GM12878 (cell line): ENCODE results near the gene FHL2. TPM values are rescaled to one million over a fixed set of nuclear protein-coding genes. Genes with fewer than 3 reads are reported as not detected.

Experiments used
- ATAC-seq: fragments of 200-7000 bp; cut with Tn5 transposase; 3 replicates; pipeline ENCODE4 v1.9.1; 2020; ENCODE audit warnings: mild to moderate bottlenecking, moderate library complexity
- BruUV-seq: library from RNA; stranded (reverse); fragments of 400-500 nt; replicated peaks from 2 replicates; lab custom pipeline; 2021; lab: Mats Ljungman, UMichigan
- CTCF ChIA-PET: fragments of 300-600 bp; sonication (Branson Sonifier 250); formaldehyde crosslinking; extraction: SDS; loops from one replicate; lab custom pipeline; 2021; ENCODE audit warnings: inconsistent platforms; lab: Yijun Ruan, JAX
- POLR2A ChIA-PET: fragments of 350-600 bp; formaldehyde crosslinking; extraction: SDS; loops from one replicate; lab custom pipeline; 2021; ENCODE audit warnings: inconsistent platforms; lab: Charles Lee
- RAD21 ChIA-PET: fragments of 300-600 bp; sonication (Branson Sonifier 250); formaldehyde crosslinking; loops from one replicate; lab custom pipeline; 2023; ENCODE audit warnings: antibody characterized with exemption; ENCODE audit not compliant: unreplicated experiment; lab: Charles Lee
- SMC1A ChIA-PET: fragments of 300-600 bp; sonication (Branson Sonifier 250); formaldehyde crosslinking; loops from one replicate; lab custom pipeline; 2023; ENCODE audit not compliant: unreplicated experiment, uncharacterized antibody; lab: Charles Lee
- DNase-seq: peaks from one replicate; pipeline ENCODE4 v3.0.0-alpha.2; 2011; ENCODE audit warnings: low read depth, low spot score
- FAIRE-seq: peaks from 3 replicates; lab custom pipeline; 2011; peaks lifted over from hg19 to GRCh38; lab: Jason Lieb, UNC
- H2AFZ ChIP-seq: 2 replicates; pipeline ENCODE4 v1.6.0; 2011; ENCODE audit warnings: low read depth, low read length, control low read depth; ENCODE audit not compliant: control insufficient read depth
- H3K27ac ChIP-seq: 2 replicates; pipeline ENCODE4 v1.5.1; 2011; ENCODE audit warnings: control low read depth; ENCODE audit not compliant: control insufficient read depth, insufficient read depth
- H3K27me3 ChIP-seq, 2 experiments: replicated peaks in 1 of 2; 2 replicates each; pipeline versions ENCODE4 v1.6.0 to v1.6.1; 2011; ENCODE audit warnings: low read length in 1 of 2; ENCODE audit not compliant: control insufficient read depth in 2 of 2, insufficient read depth in 2 of 2
- H3K36me3 ChIP-seq, 2 experiments: 2 replicates each; pipeline ENCODE4 v1.5.1; 2011; ENCODE audit warnings: low read length in 1 of 2; ENCODE audit not compliant: control insufficient read depth in 2 of 2, insufficient read depth in 2 of 2
- H3K4me1 ChIP-seq: 2 replicates; pipeline ENCODE4 v1.6.1; 2011; ENCODE audit warnings: mild to moderate bottlenecking, low read length, moderate library complexity, mixed read lengths; ENCODE audit not compliant: control insufficient read depth, insufficient read depth
- H3K4me2 ChIP-seq: 2 replicates; pipeline ENCODE4 v1.6.0; 2011; ENCODE audit warnings: control low read depth; ENCODE audit not compliant: control insufficient read depth, insufficient read depth
- H3K4me3 ChIP-seq: fragments of 200-600 bp; sonication (generic); 2 replicates; pipeline ENCODE4 v1.5.1; 2016
- H3K79me2 ChIP-seq: 2 replicates; pipeline ENCODE4 v1.6.0; 2011; ENCODE audit warnings: low read length; ENCODE audit not compliant: control insufficient read depth, insufficient read depth
- H3K9ac ChIP-seq: 2 replicates; pipeline ENCODE4 v1.8.0; 2011; ENCODE audit warnings: low read length, control low read depth, mixed read lengths; ENCODE audit not compliant: control insufficient read depth, insufficient read depth
- H3K9me3 ChIP-seq: replicated peaks from 3 replicates; pipeline ENCODE4 v1.5.1; 2011; ENCODE audit warnings: mild to moderate bottlenecking, low read length; ENCODE audit not compliant: control insufficient read depth, insufficient read depth
- H4K20me1 ChIP-seq: 2 replicates; pipeline ENCODE4 v1.6.0; 2011; ENCODE audit not compliant: control insufficient read depth, insufficient read depth
- ATF7 ChIP-seq: fragments of 450-650 bp; IDR thresholded peaks from 2 replicates; pipeline ENCODE4 v1.6.1; 2016; ENCODE audit warnings: low read depth, mild to moderate bottlenecking
- CBX5 ChIP-seq: sonication (generic); IDR thresholded peaks from 2 replicates; pipeline ENCODE4 v1.6.1; 2016; ENCODE audit warnings: low read depth, moderate library complexity, mild to moderate bottlenecking, inconsistent platforms
- DPF2 ChIP-seq: fragments of 450-650 bp; IDR thresholded peaks from 2 replicates; pipeline ENCODE4 v1.6.1; 2017; ENCODE audit warnings: mild to moderate bottlenecking
- EED ChIP-seq: sonication (generic); IDR thresholded peaks from 2 replicates; pipeline ENCODE4 v1.6.1; 2016; ENCODE audit warnings: antibody characterized with exemption, low read depth
- NFIC ChIP-seq: IDR thresholded peaks from 2 replicates; pipeline ENCODE4 v1.6.1; 2012; ENCODE audit warnings: low read depth, mild to moderate bottlenecking, inconsistent platforms, low read length, moderate library complexity
- RBBP5 ChIP-seq: fragments of 200-600 bp; sonication (generic); conservative IDR thresholded peaks from 2 replicates; pipeline ENCODE4 v1.6.1; 2016
- RELA ChIP-seq: fragments of 450-650 bp; IDR thresholded peaks from 2 replicates; pipeline ENCODE4 v1.8.0; 2014; ENCODE audit warnings: borderline replicate concordance; ENCODE audit not compliant: partially characterized antibody
- SMARCA5 ChIP-seq: fragments of 450-650 bp; IDR thresholded peaks from 2 replicates; pipeline ENCODE4 v1.6.1; 2017; ENCODE audit warnings: mild to moderate bottlenecking
- SUPT20H ChIP-seq: IDR thresholded peaks from 2 replicates; pipeline ENCODE4 v1.6.1; 2011; ENCODE audit warnings: low read depth, mild to moderate bottlenecking, low read length, moderate library complexity, borderline replicate concordance; ENCODE audit not compliant: control insufficient read depth
- TARDBP ChIP-seq: IDR thresholded peaks from 2 replicates; pipeline ENCODE4 v1.6.1; 2016; ENCODE audit warnings: borderline replicate concordance
- YBX1 ChIP-seq: fragments of 450-650 bp; IDR thresholded peaks from 2 replicates; pipeline ENCODE4 v1.6.1; 2016; ENCODE audit warnings: antibody characterized with exemption
- WGBS: methylation state at CpG from one replicate; pipeline ENCODE4 v1.1.6; 2016; ENCODE audit warnings: low lambda C conversion rate; ENCODE audit not compliant: insufficient replicate concordance, insufficient coverage; ENCODE audit errors: missing lambda C conversion rate; 5-methylcytosine and 5-hydroxymethylcytosine counted together
- in situ Hi-C: fragments of 300-500 bp; cut with MboI; formaldehyde crosslinking; loops from 9 replicates; pipeline ENCODE4 v1.14.3; 2018; ENCODE audit warnings: mixed read lengths
- intact Hi-C: fragments of 100-400 bp; cut with micrococcal nuclease; formaldehyde crosslinking; loops from one replicate; pipeline ENCODE4 v1.14.2; 2022; ENCODE audit not compliant: unreplicated experiment
- polyA plus RNA-seq, 11 experiments: library from polyadenylated mRNA; depleted of rRNA in 4 of 11; unstranded in 6 of 11; stranded (reverse) in 5 of 11; fragments of >200 nt; fragmentation: Nextera tagmentation in 4 of 11; fragmentation: Illumina TruSeq in 1 of 11; extraction: Ambion mirVana in 4 of 11; extraction: Trizol in 1 of 11; gene quantifications; 1 replicate in 1 of 11; 2 replicates in 10 of 11; pipeline versions ENCODE4 v1.2.1 to v1.2.3, GENCODE V29; 2011 to 2016; ENCODE audit warnings: inconsistent platforms in 2 of 11, missing spikeins in 2 of 11, low read depth in 1 of 11
- total RNA-seq, 4 experiments: library from RNA; depleted of rRNA in 3 of 4; stranded (reverse); fragments of >200 nt in 3 of 4; fragmentation: Illumina TruSeq in 1 of 4; extraction: Trizol in 1 of 4; gene quantifications; 2 replicates each; pipeline versions ENCODE4 v1.2.1 to v1.2.3, GENCODE V29; 2013 to 2021
- TF ChIP-seq, protein P1 (sequence below): fragments of 450-650 bp; IDR thresholded peaks from 2 replicates; pipeline ENCODE4 v1.6.1; 2018; ENCODE audit warnings: mild to moderate bottlenecking, low read depth, moderate library complexity; ENCODE audit not compliant: partially characterized antibody

The FHL2 gene
- total and polyA plus RNA-seq, 10 of the 15 experiments (the other 5 are each of a cell fraction or from before 2014, with no cell fraction given), result 2.2 to 9.9 (median 4.5) TPM

GRCh38 chr2:105391763-105392662, 6.8 kb downstream of the FHL2 start:
- ChIA-PET RAD21 (no interaction called here), CTCF (interaction anchor here (0.6 kb wide), 1 partner anchor 1345 kb away, joined by 3 read pairs; no protein-coding TSS in a partner anchor), SMC1A (interaction anchor here (0.7 kb wide), 1 partner anchor 12 kb away, joined by 4 read pairs; no protein-coding TSS in a partner anchor), POLR2A (interaction anchor here (0.6 kb wide), 1 partner anchor 81 kb away, joined by 5 read pairs; no protein-coding TSS in a partner anchor)
- H3K27me3 ChIP-seq, result peaks cover 0 to 6% of the 10 kb centered on the region in 2 experiments; a peak in 2 of 4 replicates
- no peak overlapping the region for H3K4me3 ChIP-seq
- 21% methylated on average over 9 of the region's 9 CpGs for WGBS
- H2AFZ ChIP-seq, result no peak overlapping the region
- FAIRE-seq, result no peak
- no peaks in the 10 kb centered on the region for H3K79me2 ChIP-seq
- ATAC-seq, result no peak
- BruUV-seq, result no TSS peak
- no peaks in the 10 kb centered on the region for H4K20me1 ChIP-seq
- DNase-seq, result no peak
- no peak overlapping the region for H3K27ac ChIP-seq
- TF ChIP-seq SMARCA5, result no peak
- no peak for TF ChIP-seq NFIC
- TF ChIP-seq CBX5, result no peak
- TF ChIP-seq YBX1, result no peak
- no peak for TF ChIP-seq DPF2
- TF ChIP-seq ATF7, result no peak
- no peak for TF ChIP-seq RBBP5
- TF ChIP-seq, protein P1, sequence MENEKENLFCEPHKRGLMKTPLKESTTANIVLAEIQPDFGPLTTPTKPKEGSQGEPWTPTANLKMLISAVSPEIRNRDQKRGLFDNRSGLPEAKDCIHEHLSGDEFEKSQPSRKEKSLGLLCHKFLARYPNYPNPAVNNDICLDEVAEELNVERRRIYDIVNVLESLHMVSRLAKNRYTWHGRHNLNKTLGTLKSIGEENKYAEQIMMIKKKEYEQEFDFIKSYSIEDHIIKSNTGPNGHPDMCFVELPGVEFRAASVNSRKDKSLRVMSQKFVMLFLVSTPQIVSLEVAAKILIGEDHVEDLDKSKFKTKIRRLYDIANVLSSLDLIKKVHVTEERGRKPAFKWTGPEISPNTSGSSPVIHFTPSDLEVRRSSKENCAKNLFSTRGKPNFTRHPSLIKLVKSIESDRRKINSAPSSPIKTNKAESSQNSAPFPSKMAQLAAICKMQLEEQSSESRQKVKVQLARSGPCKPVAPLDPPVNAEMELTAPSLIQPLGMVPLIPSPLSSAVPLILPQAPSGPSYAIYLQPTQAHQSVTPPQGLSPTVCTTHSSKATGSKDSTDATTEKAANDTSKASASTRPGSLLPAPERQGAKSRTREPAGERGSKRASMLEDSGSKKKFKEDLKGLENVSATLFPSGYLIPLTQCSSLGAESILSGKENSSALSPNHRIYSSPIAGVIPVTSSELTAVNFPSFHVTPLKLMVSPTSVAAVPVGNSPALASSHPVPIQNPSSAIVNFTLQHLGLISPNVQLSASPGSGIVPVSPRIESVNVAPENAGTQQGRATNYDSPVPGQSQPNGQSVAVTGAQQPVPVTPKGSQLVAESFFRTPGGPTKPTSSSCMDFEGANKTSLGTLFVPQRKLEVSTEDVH, result no peak
- TF ChIP-seq SUPT20H, result no peak
- TF ChIP-seq RELA, result no peak
- no peak for TF ChIP-seq EED
- TF ChIP-seq TARDBP, result no peak
- H3K9ac ChIP-seq, result no peak overlapping the region
- no peaks in the 10 kb centered on the region for H3K4me1 ChIP-seq
- no peaks in the 10 kb centered on the region for H3K9me3 ChIP-seq
- H3K4me2 ChIP-seq, result no peak overlapping the region
- in situ Hi-C loops, result no loop called here
- intact Hi-C loops, result no loop called here
- H3K36me3 ChIP-seq, result no peaks in the 10 kb centered on the region
